Peyer's patch (tissue), 4 donors: ENCODE results near the gene CIZ1.

ENCODE experiments used
- POLR2A ChIP-seq, 2 donors: fragments of 450-650 bp; IDR thresholded peaks; one replicate each; pipeline ENCODE4 v1.5.1; 2017; ENCODE audit warnings: antibody characterized with exemption in 2 of 2, mild to moderate bottlenecking in 2 of 2, moderate library complexity in 2 of 2
- TF ChIP-seq, protein P1 (sequence below), 6 experiments: fragments of 450-650 bp in 4 of 6; fragments of 200-600 bp in 2 of 6; sonication (generic) in 1 of 6; IDR thresholded peaks; one replicate each; pipeline ENCODE4 v1.5.1; 2017 to 2019; ENCODE audit warnings: antibody characterized with exemption in 6 of 6, mild to moderate bottlenecking in 3 of 6, moderate library complexity in 1 of 6

DNA sequence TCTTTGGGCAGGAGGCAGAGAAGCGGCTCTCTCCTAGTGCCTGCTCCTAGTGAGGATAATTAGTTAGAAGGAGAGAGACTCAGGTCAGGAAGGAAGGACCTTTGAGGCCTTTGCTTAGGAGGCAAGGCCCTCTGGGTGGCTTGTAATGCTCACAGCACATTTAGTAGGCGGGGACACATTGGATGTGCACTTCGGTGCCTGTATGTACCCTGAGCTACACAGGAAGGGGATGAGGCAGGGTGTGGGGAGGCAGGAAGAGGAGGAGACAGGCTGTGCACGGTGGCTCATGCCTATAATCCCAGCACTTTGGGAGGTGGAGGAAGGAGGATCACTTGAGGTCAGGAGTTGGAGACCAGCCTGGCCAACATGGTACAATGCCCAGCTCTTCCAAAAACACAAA lies 49.3 kb downstream of the CIZ1 start:
- TF ChIP-seq, protein P1, sequence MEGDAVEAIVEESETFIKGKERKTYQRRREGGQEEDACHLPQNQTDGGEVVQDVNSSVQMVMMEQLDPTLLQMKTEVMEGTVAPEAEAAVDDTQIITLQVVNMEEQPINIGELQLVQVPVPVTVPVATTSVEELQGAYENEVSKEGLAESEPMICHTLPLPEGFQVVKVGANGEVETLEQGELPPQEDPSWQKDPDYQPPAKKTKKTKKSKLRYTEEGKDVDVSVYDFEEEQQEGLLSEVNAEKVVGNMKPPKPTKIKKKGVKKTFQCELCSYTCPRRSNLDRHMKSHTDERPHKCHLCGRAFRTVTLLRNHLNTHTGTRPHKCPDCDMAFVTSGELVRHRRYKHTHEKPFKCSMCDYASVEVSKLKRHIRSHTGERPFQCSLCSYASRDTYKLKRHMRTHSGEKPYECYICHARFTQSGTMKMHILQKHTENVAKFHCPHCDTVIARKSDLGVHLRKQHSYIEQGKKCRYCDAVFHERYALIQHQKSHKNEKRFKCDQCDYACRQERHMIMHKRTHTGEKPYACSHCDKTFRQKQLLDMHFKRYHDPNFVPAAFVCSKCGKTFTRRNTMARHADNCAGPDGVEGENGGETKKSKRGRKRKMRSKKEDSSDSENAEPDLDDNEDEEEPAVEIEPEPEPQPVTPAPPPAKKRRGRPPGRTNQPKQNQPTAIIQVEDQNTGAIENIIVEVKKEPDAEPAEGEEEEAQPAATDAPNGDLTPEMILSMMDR (IDR thresholded peaks at IDR 0.05), result no peak
- no peak for TF ChIP-seq POLR2A (IDR thresholded peaks at IDR 0.05)
